Mucosa of gallbladder (tissue), 1 donor: ENCODE measurements around the gene RUNX1. TPM values are rescaled to one million over a fixed set of nuclear protein-coding genes. Genes with fewer than 3 reads are reported as not detected.

Source experiments
- DNase-seq: peaks from one replicate; pipeline ENCODE4 v3.0.0-alpha.2; 2020; ENCODE audit warnings: low spot score
- total RNA-seq: library from RNA; stranded (reverse); gene quantifications from one replicate; pipeline ENCODE4 v1.2.1, GENCODE V29; 2021
- donor health status: DM: no; HTN: no; CAD: no.

The RUNX1 gene
- total RNA-seq, 1 donor from 2014 or later = 35.1 TPM

GRCh38 chr21:34825948-34826548 lies 223.1 kb downstream of the RUNX1 start:
- no peak for DNase-seq

GRCh38 chr21:34825101-34825500 lies 224.0 kb downstream of the RUNX1 start:
- no peak for DNase-seq

GRCh38 chr21:34824314-34824713 lies 224.8 kb downstream of the RUNX1 start:
- no peak for DNase-seq

GRCh38 chr21:34822942-34823341 lies 226.2 kb downstream of the RUNX1 start:
- DNase-seq = no peak

- no peak for DNase-seq
These were observed 226.9 kb downstream of the RUNX1 start for GRCh38 chr21:34822168-34822567.

- DNase-seq = no peak
These were observed 227.4 kb downstream of the RUNX1 start for GRCh38 chr21:34821717-34822116.

- DNase-seq = no peak
These were observed 229.1 kb downstream of the RUNX1 start for GRCh38 chr21:34820051-34820450.

- DNase-seq = no peak
These were observed 229.6 kb downstream of the RUNX1 start for GRCh38 chr21:34819357-34819999.

GRCh38 chr21:34818662-34819158 lies 230.4 kb downstream of the RUNX1 start:
- no peak for DNase-seq

- no peak for DNase-seq
These were observed 231.1 kb downstream of the RUNX1 start for GRCh38 chr21:34817821-34818661.

- DNase-seq = no peak
These were observed 233.0 kb downstream of the RUNX1 start for GRCh38 chr21:34815831-34816705.

- DNase-seq = no peak
These were observed 234.6 kb downstream of the RUNX1 start for GRCh38 chr21:34814529-34814951.

GRCh38 chr21:34813266-34813894 lies 235.7 kb downstream of the RUNX1 start:
- DNase-seq = no peak

GRCh38 chr21:34812504-34813265 lies 236.4 kb downstream of the RUNX1 start:
- DNase-seq = no peak

- no peak for DNase-seq
These were observed 237.7 kb downstream of the RUNX1 start for GRCh38 chr21:34811368-34811767.

GRCh38 chr21:34810786-34811185 lies 238.3 kb downstream of the RUNX1 start:
- DNase-seq = no peak

GRCh38 chr21:34809822-34810221 lies 239.3 kb downstream of the RUNX1 start:
- DNase-seq = no peak

- no peak for DNase-seq
These were observed 240.4 kb downstream of the RUNX1 start for GRCh38 chr21:34808569-34809204.

GRCh38 chr21:34807881-34808568 lies 241.1 kb downstream of the RUNX1 start:
- no peak for DNase-seq
